Vagina (tissue), 2 donors: ENCODE results near the gene SMYD5.

Experiments used
- POLR2A ChIP-seq, 2 donors: fragments of 450-650 bp; IDR thresholded peaks; one replicate each; pipeline ENCODE4 v1.6.1; 2017; ENCODE audit warnings: antibody characterized with exemption in 2 of 2, mild to moderate bottlenecking in 2 of 2, moderate library complexity in 2 of 2
- POLR2AphosphoS5 ChIP-seq, 2 donors: sonication (generic); formaldehyde crosslinking; IDR thresholded peaks; one replicate each; pipeline ENCODE4 v1.9.0; 2017; ENCODE audit warnings: antibody characterized with exemption in 2 of 2, mild to moderate bottlenecking in 2 of 2, low read depth in 1 of 2; ENCODE audit not compliant: insufficient read depth in 1 of 2
- TF ChIP-seq, protein P1 (sequence below), 3 experiments: fragments of 450-650 bp in 2 of 3; fragments of 200-600 bp in 1 of 3; sonication (generic) in 1 of 3; IDR thresholded peaks; one replicate each; pipeline ENCODE4 v1.5.1; 2017 to 2019; ENCODE audit warnings: antibody characterized with exemption in 3 of 3, mild to moderate bottlenecking in 2 of 3, moderate library complexity in 2 of 3

DNA sequence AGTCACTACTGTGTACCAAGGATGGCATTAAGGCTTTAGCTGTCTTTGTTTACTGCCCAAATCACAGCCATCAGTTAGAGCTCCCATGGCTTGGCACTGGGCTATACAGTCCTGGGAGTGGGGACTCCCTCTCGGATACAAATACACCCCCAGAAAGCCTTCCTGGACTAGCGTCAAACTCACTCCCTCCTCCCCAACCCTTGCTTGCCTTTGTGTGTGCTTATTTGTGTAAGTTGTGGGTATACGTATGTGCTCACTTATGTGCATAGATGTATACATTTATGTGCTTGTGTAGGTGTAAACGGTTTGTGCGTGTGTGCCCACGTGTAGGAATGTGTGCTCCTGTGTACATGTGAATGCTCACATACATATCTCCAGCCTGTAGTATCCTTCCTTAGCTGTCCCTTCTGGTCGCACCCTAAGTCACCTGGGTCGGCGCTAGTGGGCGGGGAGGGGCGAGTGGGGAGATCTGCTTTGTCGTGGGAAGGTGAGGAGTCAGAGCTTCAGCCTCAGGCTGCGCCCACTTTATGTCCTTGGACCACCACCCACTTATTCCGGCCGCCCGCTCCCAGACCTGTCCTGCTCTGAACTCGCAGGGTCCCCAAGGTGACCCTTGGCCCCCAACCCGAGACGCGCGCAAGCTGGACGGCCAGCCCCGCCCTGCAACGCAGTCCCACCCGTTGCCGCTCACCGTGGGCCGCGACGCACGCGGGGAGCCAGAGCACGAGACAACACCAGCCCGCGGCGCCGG lies 18.5 kb downstream of the SMYD5 start:
- TF ChIP-seq, protein P1, sequence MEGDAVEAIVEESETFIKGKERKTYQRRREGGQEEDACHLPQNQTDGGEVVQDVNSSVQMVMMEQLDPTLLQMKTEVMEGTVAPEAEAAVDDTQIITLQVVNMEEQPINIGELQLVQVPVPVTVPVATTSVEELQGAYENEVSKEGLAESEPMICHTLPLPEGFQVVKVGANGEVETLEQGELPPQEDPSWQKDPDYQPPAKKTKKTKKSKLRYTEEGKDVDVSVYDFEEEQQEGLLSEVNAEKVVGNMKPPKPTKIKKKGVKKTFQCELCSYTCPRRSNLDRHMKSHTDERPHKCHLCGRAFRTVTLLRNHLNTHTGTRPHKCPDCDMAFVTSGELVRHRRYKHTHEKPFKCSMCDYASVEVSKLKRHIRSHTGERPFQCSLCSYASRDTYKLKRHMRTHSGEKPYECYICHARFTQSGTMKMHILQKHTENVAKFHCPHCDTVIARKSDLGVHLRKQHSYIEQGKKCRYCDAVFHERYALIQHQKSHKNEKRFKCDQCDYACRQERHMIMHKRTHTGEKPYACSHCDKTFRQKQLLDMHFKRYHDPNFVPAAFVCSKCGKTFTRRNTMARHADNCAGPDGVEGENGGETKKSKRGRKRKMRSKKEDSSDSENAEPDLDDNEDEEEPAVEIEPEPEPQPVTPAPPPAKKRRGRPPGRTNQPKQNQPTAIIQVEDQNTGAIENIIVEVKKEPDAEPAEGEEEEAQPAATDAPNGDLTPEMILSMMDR (IDR thresholded peaks at IDR 0.05) = no peak
- TF ChIP-seq POLR2A (IDR thresholded peaks at IDR 0.05) (no peak), POLR2AphosphoS5 (IDR thresholded peaks at IDR 0.05; ENCODE audit: insufficient read depth in 1 of 2, low read depth in 1 of 2) (no peak)
